GM19395 (cell line): ENCODE results near the gene S100A13.

ENCODE experiments used
- ATAC-seq: cut with Tn5 transposase; IDR thresholded peaks from one replicate; pipeline ENCODE4 v1.9.1; 2021; ENCODE audit warnings: mild to moderate bottlenecking, moderate library complexity; ENCODE audit not compliant: unreplicated experiment

S100A13 gene

GRCh38 chr1:153628638-153629342 lies 1.5 kb upstream of the S100A13 start:
- no peak for ATAC-seq

GRCh38 chr1:153627715-153628626 lies 666 bp upstream of the S100A13 start, which contains the start of gene S100A1:
TSS of gene S100A1 (plus strand) at chr1:153628434. CDS start at chr1:153630522, 2,088 bp downstream.
- no peak for ATAC-seq

- no peak for ATAC-seq
These were observed 815 bp downstream of the S100A13 start for GRCh38 chr1:153626477-153626903.

- no peak for ATAC-seq
These were observed 2.2 kb downstream of the S100A13 start for GRCh38 chr1:153624965-153625611.

GRCh38 chr1:153623101-153623500 lies 4.2 kb downstream of the S100A13 start:
- ATAC-seq, result no peak

GRCh38 chr1:153619171-153619570 lies 8.1 kb downstream of the S100A13 start:
- no peak for ATAC-seq

GRCh38 chr1:153617663-153618062 lies 9.6 kb downstream of the S100A13 start:
- no peak for ATAC-seq

GRCh38 chr1:153616917-153617311 lies 10.4 kb downstream of the S100A13 start:
- ATAC-seq, result no peak

GRCh38 chr1:153616144-153616916 lies 11.0 kb downstream of the S100A13 start, which contains the start of gene S100A14:
TSS of gene S100A14 (minus strand) at chr1:153616325. CDS start at chr1:153615858, 467 bp downstream.
- no peak for ATAC-seq

GRCh38 chr1:153615406-153615805 lies 11.9 kb downstream of the S100A13 start:
- no peak for ATAC-seq

GRCh38 chr1:153614906-153615305 lies 12.4 kb downstream of the S100A13 start:
- no peak for ATAC-seq

GRCh38 chr1:153614189-153614900 lies 13.0 kb downstream of the S100A13 start:
- no peak for ATAC-seq

- ATAC-seq, result no peak
These were observed 13.9 kb downstream of the S100A13 start for GRCh38 chr1:153613406-153613805.

- no peak for ATAC-seq
These were observed 14.5 kb downstream of the S100A13 start, which contains the start of gene S100A16 for GRCh38 chr1:153612755-153613331. TSS of gene S100A16 (minus strand) at chr1:153613137. CDS start at chr1:153608151, 4,986 bp downstream.

GRCh38 chr1:153612111-153612754 lies 15.1 kb downstream of the S100A13 start:
- no peak for ATAC-seq

GRCh38 chr1:153611356-153611755 lies 15.9 kb downstream of the S100A13 start:
- no peak for ATAC-seq

- no peak for ATAC-seq
These were observed 16.4 kb downstream of the S100A13 start for GRCh38 chr1:153610811-153611301.

- ATAC-seq, result no peak
These were observed 17.0 kb downstream of the S100A13 start for GRCh38 chr1:153610334-153610733.

- ATAC-seq, result no peak
These were observed 17.8 kb downstream of the S100A13 start for GRCh38 chr1:153609585-153609907.
